GM21526 (cell line): ENCODE results near the gene PPIF.

Experiments
- ATAC-seq: cut with Tn5 transposase; IDR thresholded peaks from one replicate; pipeline ENCODE4 v1.9.1; 2021; ENCODE audit warnings: moderate library complexity; ENCODE audit not compliant: unreplicated experiment, low FRiP score

Gene PPIF

GRCh38 chr10:79313320-79313719 is 33.9 kb upstream of the PPIF start:
- no peak for ATAC-seq

- no peak for ATAC-seq
Measured at GRCh38 chr10:79313911-79314439, 33.3 kb upstream of the PPIF start.

GRCh38 chr10:79314761-79315601 is 32.3 kb upstream of the PPIF start:
- ATAC-seq = no peak

- ATAC-seq = no peak
Measured at GRCh38 chr10:79315602-79315920, 31.7 kb upstream of the PPIF start.

GRCh38 chr10:79316671-79317431 is 30.4 kb upstream of the PPIF start:
- ATAC-seq = peak; percentile 51

- no peak for ATAC-seq
Measured at GRCh38 chr10:79318369-79318768, 28.9 kb upstream of the PPIF start.

- no peak for ATAC-seq
Measured at GRCh38 chr10:79319115-79319771, 28.0 kb upstream of the PPIF start.

GRCh38 chr10:79320316-79320715 is 27.0 kb upstream of the PPIF start:
- no peak for ATAC-seq

- ATAC-seq = no peak
Measured at GRCh38 chr10:79320820-79321493, 26.3 kb upstream of the PPIF start.

- ATAC-seq = no peak
Measured at GRCh38 chr10:79321494-79321882, 25.8 kb upstream of the PPIF start.

GRCh38 chr10:79321951-79322350 is 25.3 kb upstream of the PPIF start:
- ATAC-seq = no peak

- no peak for ATAC-seq
Measured at GRCh38 chr10:79322616-79323543, 24.4 kb upstream of the PPIF start.

GRCh38 chr10:79323602-79324001 is 23.7 kb upstream of the PPIF start:
- no peak for ATAC-seq

GRCh38 chr10:79324032-79324695 is 23.1 kb upstream of the PPIF start:
- ATAC-seq = no peak

- ATAC-seq = no peak
Measured at GRCh38 chr10:79326361-79327089, 20.7 kb upstream of the PPIF start.

- no peak for ATAC-seq
Measured at GRCh38 chr10:79327090-79327457, 20.2 kb upstream of the PPIF start.

- ATAC-seq = no peak
Measured at GRCh38 chr10:79328147-79328701, 19.0 kb upstream of the PPIF start.
